ENCODE measurements around the gene EVPL.

Gene EVPL

GRCh38 chr17:76014100-76014924 lies 12.8 kb downstream of the EVPL start (continued):
- TF ChIP-seq PRDM4 (tag by site-specific recombination; IDR thresholded peaks at IDR 0.05) (no peak), ZNF24 (tag by site-specific recombination; IDR thresholded peaks at IDR 0.05) (no peak), ZNF350 (tag by site-specific recombination; IDR thresholded peaks at IDR 0.05) (no peak)

GRCh38 chr17:76013377-76013932 lies 13.7 kb downstream of the EVPL start:
- Histone ChIP-seq H3K4me1 (ENCODE audit: control insufficient read depth, insufficient read depth, low read length) (no peaks in the 10 kb centered on the region), H3K9me3 (ENCODE audit: control insufficient read depth, insufficient read depth, low read depth, low read length) (no peaks in the 10 kb centered on the region), H3K36me3 (ENCODE audit: control insufficient read depth in 2 of 2, insufficient read depth in 1 of 2, low read length in 2 of 2) (no peaks in the 10 kb centered on the region), H3K27ac (ENCODE audit: extremely low read depth, low read depth, low read length) (no peak overlapping the region), H3K4me3 (ENCODE audit: low read depth, low read length) (no peak overlapping the region)
- POLR2A ChIA-PET, result interaction anchor here (0.6 to 1.8 kb wide), 5 partner anchors 16 to 66 kb away, joined by 5 to 11 read pairs (median 6); partner anchors contain the start of gene SRP68
- TF ChIP-seq ZBTB49 (tag by site-specific recombination; IDR thresholded peaks at IDR 0.05; ENCODE audit: low read depth) (no peak), ZBTB48 (tag by site-specific recombination; IDR thresholded peaks at IDR 0.05) (no peak), ZBTB26 (tag by site-specific recombination; optimal IDR thresholded peaks at IDR 0.05) (no peak), ZNF404 (tag by site-specific recombination; IDR thresholded peaks at IDR 0.05) (no peak), ZNF558 (tag by site-specific recombination; IDR thresholded peaks at IDR 0.05) (no peak), KLF8 (tag by site-specific recombination; IDR thresholded peaks at IDR 0.05) (no peak), BCL6B (tag by site-specific recombination; IDR thresholded peaks at IDR 0.05) (no peak), ZNF10 (tag by site-specific recombination; IDR thresholded peaks at IDR 0.05) (no peak), KLF7 (tag by site-specific recombination; IDR thresholded peaks at IDR 0.05; ENCODE audit: borderline replicate concordance) (no peak), MEIS1 (CRISPR knock-in tag; IDR thresholded peaks at IDR 0.05; ENCODE audit: borderline replicate concordance) (no peak)
- CTCF ChIA-PET, result interaction anchor here (0.5 to 8.4 kb wide), 59 partner anchors 11 to 737 kb away, joined by 3 to 136 read pairs (median 6); partner anchors contain the start of genes CDK3, EXOC7, GALR2 and MRPL38

GRCh38 chr17:76011951-76012350 lies 15.2 kb downstream of the EVPL start:
- CTCF ChIA-PET, result interaction anchor here (0.5 to 4.9 kb wide), 15 partner anchors 8 to 287 kb away, joined by 3 to 45 read pairs (median 4); partner anchors contain the start of genes CDK3 and MRPL38
- no peak overlapping the region for H3K27ac ChIP-seq (ENCODE audit: extremely low read depth, low read depth, low read length)
- H3K9me3 ChIP-seq (ENCODE audit: control insufficient read depth, insufficient read depth, low read depth, low read length), result no peaks in the 10 kb centered on the region
- POLR2A ChIA-PET, result interaction anchor here (1.1 to 1.4 kb wide), 2 partner anchors 60 to 66 kb away, joined by 3 read pairs; partner anchors contain the start of gene SRP68
- H3K4me3 ChIP-seq (ENCODE audit: low read depth, low read length), result no peak overlapping the region
- no peaks in the 10 kb centered on the region for H3K36me3 ChIP-seq (ENCODE audit: control insufficient read depth in 2 of 2, insufficient read depth in 1 of 2, low read length in 2 of 2)
- no peaks in the 10 kb centered on the region for H3K4me1 ChIP-seq (ENCODE audit: control insufficient read depth, insufficient read depth, low read length)
- TF ChIP-seq ZNF639 (tag by site-specific recombination; IDR thresholded peaks at IDR 0.05) (no peak), ZNF155 (tag by site-specific recombination; IDR thresholded peaks at IDR 0.05) (no peak), ZNF121 (tag by site-specific recombination; IDR thresholded peaks at IDR 0.05) (no peak), ZNF18 (tag by site-specific recombination; IDR thresholded peaks at IDR 0.05) (no peak), ZNF302 (tag by site-specific recombination; IDR thresholded peaks at IDR 0.05; ENCODE audit: low read depth) (no peak), ZNF169 (tag by site-specific recombination; IDR thresholded peaks at IDR 0.05) (no peak), ZNF48 (tag by site-specific recombination; IDR thresholded peaks at IDR 0.05) (no peak), SP3 (tag by site-specific recombination; IDR thresholded peaks at IDR 0.05) (no peak), PRDM1 (tag by site-specific recombination; IDR thresholded peaks at IDR 0.05) (no peak)

Measured in HEK293 (cell line).